ENCODE results near the gene SUDS3.

Gene SUDS3

DNA sequence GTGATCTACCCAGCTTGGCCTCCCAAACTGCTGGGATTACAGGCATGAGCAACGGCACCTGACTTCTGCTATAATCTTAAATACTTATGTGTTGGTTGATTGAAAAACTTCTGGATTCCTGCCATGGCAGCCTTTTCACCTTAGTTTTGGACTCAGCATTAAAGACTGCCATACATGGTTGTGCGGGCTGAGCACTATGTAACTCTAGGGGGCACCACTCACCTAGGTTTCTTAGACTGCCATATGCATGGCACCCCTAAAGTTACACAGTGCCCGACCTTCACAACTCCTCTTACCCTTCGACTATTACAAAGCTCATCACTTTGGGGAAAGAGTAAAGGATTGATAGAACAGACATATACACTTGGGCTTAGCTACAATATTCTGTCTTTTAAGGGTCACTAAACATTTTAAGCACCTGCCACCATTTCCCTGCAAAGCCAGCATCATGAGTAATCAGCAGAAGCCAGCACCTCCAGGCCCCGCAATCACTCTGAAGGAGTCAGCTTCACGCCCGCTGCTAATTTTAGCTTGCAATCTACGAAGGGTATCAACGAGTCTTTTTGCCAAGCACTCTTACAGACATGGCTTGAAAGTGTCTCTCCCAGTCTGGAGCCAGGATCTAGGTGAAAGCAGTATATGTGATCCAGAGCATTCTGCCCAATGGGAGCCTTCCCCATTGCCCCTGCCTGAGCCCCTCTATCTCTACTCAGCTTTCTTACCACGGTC is 59.8 kb downstream of the SUDS3 start:
- Mint-ChIP-seq H3K4me3 (no peak overlapping the region), H3K27ac (no peak overlapping the region), H3K27me3 (ENCODE audit: low read depth, poor library complexity) (no peaks in the 10 kb centered on the region), H3K9me3 (no peaks in the 10 kb centered on the region), H3K4me1 (no peaks in the 10 kb centered on the region), H3K36me3 (ENCODE audit: low read depth) (no peaks in the 10 kb centered on the region)
- DNase-seq = peak; percentile 7
- TF ChIP-seq, protein P1, sequence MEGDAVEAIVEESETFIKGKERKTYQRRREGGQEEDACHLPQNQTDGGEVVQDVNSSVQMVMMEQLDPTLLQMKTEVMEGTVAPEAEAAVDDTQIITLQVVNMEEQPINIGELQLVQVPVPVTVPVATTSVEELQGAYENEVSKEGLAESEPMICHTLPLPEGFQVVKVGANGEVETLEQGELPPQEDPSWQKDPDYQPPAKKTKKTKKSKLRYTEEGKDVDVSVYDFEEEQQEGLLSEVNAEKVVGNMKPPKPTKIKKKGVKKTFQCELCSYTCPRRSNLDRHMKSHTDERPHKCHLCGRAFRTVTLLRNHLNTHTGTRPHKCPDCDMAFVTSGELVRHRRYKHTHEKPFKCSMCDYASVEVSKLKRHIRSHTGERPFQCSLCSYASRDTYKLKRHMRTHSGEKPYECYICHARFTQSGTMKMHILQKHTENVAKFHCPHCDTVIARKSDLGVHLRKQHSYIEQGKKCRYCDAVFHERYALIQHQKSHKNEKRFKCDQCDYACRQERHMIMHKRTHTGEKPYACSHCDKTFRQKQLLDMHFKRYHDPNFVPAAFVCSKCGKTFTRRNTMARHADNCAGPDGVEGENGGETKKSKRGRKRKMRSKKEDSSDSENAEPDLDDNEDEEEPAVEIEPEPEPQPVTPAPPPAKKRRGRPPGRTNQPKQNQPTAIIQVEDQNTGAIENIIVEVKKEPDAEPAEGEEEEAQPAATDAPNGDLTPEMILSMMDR (IDR thresholded peaks at IDR 0.05) = peak; percentile 33

DNA sequence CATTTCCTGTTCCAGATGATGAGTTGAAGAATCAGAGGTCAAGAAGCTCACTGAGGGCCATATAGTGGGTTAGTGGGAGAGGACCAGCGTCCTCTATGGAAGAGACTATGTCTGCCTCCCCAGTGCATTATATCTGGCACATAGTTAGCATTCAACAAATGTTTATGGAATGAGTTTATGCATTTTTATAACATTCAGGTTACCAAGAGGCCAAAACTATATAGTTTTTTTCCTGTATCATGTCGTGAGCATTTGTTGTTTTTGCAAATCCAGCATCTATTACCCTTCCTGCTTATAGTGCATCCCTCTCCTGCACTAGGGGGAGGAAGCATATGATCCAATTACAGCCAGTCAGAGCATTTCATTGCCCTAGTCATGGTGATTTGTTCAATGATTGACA is 60.6 kb downstream of the SUDS3 start:
- Mint-ChIP-seq H3K9me3 (no peaks in the 10 kb centered on the region), H3K27me3 (ENCODE audit: low read depth, poor library complexity) (peaks cover 3% of the 10 kb centered on the region), H3K4me1 (no peaks in the 10 kb centered on the region), H3K27ac (no peak overlapping the region), H3K36me3 (ENCODE audit: low read depth) (no peaks in the 10 kb centered on the region), H3K4me3 (no peak overlapping the region)
- TF ChIP-seq, protein P1 (IDR thresholded peaks at IDR 0.05) = no peak
- DNase-seq = no peak

- TF ChIP-seq, protein P1 (IDR thresholded peaks at IDR 0.05) = no peak
- no peaks in the 10 kb centered on the region for H3K4me1 Mint-ChIP-seq
- DNase-seq = no peak
- no peaks in the 10 kb centered on the region for H3K36me3 Mint-ChIP-seq (ENCODE audit: low read depth)
- H3K27me3 Mint-ChIP-seq (ENCODE audit: low read depth, poor library complexity) = peaks cover 7% of the 10 kb centered on the region
- H3K4me3 Mint-ChIP-seq = no peak overlapping the region
- no peaks in the 10 kb centered on the region for H3K9me3 Mint-ChIP-seq
- H3K27ac Mint-ChIP-seq = no peak overlapping the region
Observed at GRCh38 chr12:118439068-118439467, 62.7 kb downstream of the SUDS3 start.

DNA sequence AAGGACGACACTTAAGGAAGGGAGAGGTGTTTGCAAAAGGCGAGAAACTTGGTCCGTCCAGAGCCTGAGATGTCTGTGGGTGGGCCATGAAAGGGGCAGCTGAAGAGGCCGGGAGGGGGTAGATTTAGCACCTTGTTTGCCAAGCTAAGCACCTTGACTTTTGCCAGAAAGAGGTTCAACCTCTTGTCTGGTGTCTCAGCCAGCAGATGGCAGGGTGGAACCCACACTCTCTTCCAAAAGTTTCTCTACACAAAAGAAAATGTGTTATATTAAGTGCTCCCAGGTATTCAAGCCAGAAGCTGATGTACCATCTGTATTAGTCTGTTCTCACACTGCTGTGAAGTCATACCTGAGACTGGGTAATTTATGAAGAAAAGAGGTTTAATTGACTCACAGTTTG is 69.9 kb downstream of the SUDS3 start:
- Mint-ChIP-seq H3K36me3 (ENCODE audit: low read depth) (no peaks in the 10 kb centered on the region), H3K4me1 (no peaks in the 10 kb centered on the region), H3K4me3 (no peak overlapping the region), H3K27me3 (ENCODE audit: low read depth, poor library complexity) (peaks cover 13% of the 10 kb centered on the region), H3K27ac (no peak overlapping the region), H3K9me3 (no peaks in the 10 kb centered on the region)
- DNase-seq = no peak
- TF ChIP-seq, protein P1 (IDR thresholded peaks at IDR 0.05) = no peak

- no peak for DNase-seq
- Mint-ChIP-seq H3K36me3 (ENCODE audit: low read depth) (no peaks in the 10 kb centered on the region), H3K4me3 (no peak overlapping the region), H3K4me1 (no peaks in the 10 kb centered on the region), H3K9me3 (no peaks in the 10 kb centered on the region), H3K27ac (no peak overlapping the region), H3K27me3 (ENCODE audit: low read depth, poor library complexity) (peaks cover 11% of the 10 kb centered on the region)
- TF ChIP-seq, protein P1 (IDR thresholded peaks at IDR 0.05) = no peak
Observed at GRCh38 chr12:118447181-118447580, 70.8 kb downstream of the SUDS3 start.

DNA sequence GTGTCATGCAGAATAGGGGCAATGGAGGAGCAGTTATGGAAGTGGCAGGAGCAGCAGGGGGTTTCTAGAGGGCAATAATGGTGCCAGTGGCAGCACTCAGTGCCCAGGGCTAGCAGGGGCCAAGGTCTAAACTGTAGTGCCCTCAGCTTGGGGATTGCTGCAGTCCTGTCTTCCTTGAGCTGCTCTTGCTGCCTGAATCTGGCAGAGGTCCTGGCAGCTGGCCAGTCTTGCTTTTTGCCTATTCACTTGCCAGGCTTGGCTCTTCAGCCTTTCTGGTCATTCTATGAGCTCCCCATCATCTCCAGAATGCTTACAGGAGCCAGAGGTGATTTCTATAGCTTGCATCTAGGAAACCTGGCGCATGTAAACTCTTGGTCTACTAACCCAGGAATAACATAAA is 72.0 kb downstream of the SUDS3 start:
- H3K4me1 Mint-ChIP-seq = no peaks in the 10 kb centered on the region
- DNase-seq = no peak
- no peak overlapping the region for H3K27ac Mint-ChIP-seq
- peaks cover 14% of the 10 kb centered on the region for H3K27me3 Mint-ChIP-seq (ENCODE audit: low read depth, poor library complexity)
- H3K9me3 Mint-ChIP-seq = no peaks in the 10 kb centered on the region
- no peak overlapping the region for H3K4me3 Mint-ChIP-seq
- TF ChIP-seq, protein P1 (IDR thresholded peaks at IDR 0.05) = no peak
- H3K36me3 Mint-ChIP-seq (ENCODE audit: low read depth) = no peaks in the 10 kb centered on the region

Data from nephron progenitor cell (in vitro differentiated cells).